Spleen (tissue), 11 donors: ENCODE measurements around the gene AK1. TPM values are rescaled to one million over a fixed set of nuclear protein-coding genes. Genes with fewer than 3 reads are reported as not detected.
"Not testable (repeated sequence)": the region's sequence is repeated elsewhere in the genome, so short reads cannot be mapped to it uniquely, and the experiment has no call there.

ENCODE experiments used
- DNase-seq: peaks from one replicate; pipeline ENCODE4 v3.0.0-alpha.2; 2020
- H3K27ac ChIP-seq, 8 donors: fragments of 200-600 bp; sonication (generic) in 7 of 8; 1 replicate in 4 of 8; 2 replicates in 4 of 8; pipeline versions ENCODE4 v1.5.0 to v1.8.0; 2016 to 2021; ENCODE audit warnings: inconsistent platforms in 4 of 8, mild to moderate bottlenecking in 4 of 8, moderate library complexity in 1 of 8
- H3K27me3 ChIP-seq, 7 donors: fragments of 200-600 bp; sonication (generic) in 6 of 7; replicated peaks in 1 of 7; 1 replicate in 4 of 7; 2 replicates in 3 of 7; pipeline versions ENCODE4 v1.5.0 to v1.8.0; 2016 to 2021; ENCODE audit warnings: inconsistent platforms in 3 of 7, mild to moderate bottlenecking in 1 of 7
- H3K36me3 ChIP-seq, 6 donors: fragments of 200-600 bp; sonication (generic) in 5 of 6; 1 replicate in 4 of 6; 2 replicates in 2 of 6; pipeline versions ENCODE4 v1.5.0 to v1.8.0; 2016 to 2021; ENCODE audit warnings: inconsistent platforms in 2 of 6
- H3K4me1 ChIP-seq, 6 donors: fragments of 200-600 bp; sonication (generic) in 5 of 6; 1 replicate in 3 of 6; 2 replicates in 3 of 6; pipeline versions ENCODE4 v1.5.0 to v1.8.0; 2016 to 2021; ENCODE audit warnings: inconsistent platforms in 3 of 6
- H3K4me3 ChIP-seq, 8 donors: fragments of 200-600 bp; sonication (generic) in 7 of 8; 1 replicate in 4 of 8; 2 replicates in 4 of 8; pipeline versions ENCODE4 v1.5.0 to v1.8.0; 2016 to 2021; ENCODE audit warnings: inconsistent platforms in 4 of 8, mild to moderate bottlenecking in 4 of 8, moderate library complexity in 2 of 8
- H3K9me3 ChIP-seq, 8 donors: fragments of 200-600 bp; sonication (generic) in 7 of 8; 1 replicate in 4 of 8; 2 replicates in 4 of 8; pipeline versions ENCODE4 v1.5.0 to v1.8.0; 2016 to 2021; ENCODE audit warnings: inconsistent platforms in 4 of 8
- POLR2A ChIP-seq, 3 donors: fragments of 450-650 bp; IDR thresholded peaks; one replicate each; pipeline ENCODE4 v1.5.1; 2017; ENCODE audit warnings: antibody characterized with exemption in 3 of 3, mild to moderate bottlenecking in 1 of 3
- POLR2AphosphoS5 ChIP-seq, 3 donors: sonication (generic); formaldehyde crosslinking; IDR thresholded peaks; one replicate each; pipeline ENCODE4 v1.5.1; 2017; ENCODE audit warnings: antibody characterized with exemption in 3 of 3
- WGBS, 5 donors: extraction: QIAGEN DNeasy Blood & Tissue Kit in 3 of 5; methylation state at CpG; one replicate each; pipeline versions ENCODE4 v1.1.5 to v1.1.7; 2013 to 2018; 5-methylcytosine and 5-hydroxymethylcytosine counted together
- intact Hi-C: fragments of 100-400 bp; cut with DNase I; formaldehyde crosslinking; loops from one replicate; pipeline ENCODE4 v1.15.0; 2023; ENCODE audit warnings: low total_unique reads
- polyA plus RNA-seq, 3 donors: library from polyadenylated mRNA; stranded (reverse); fragments of 200-250 nt; gene quantifications; one replicate each; pipeline ENCODE4 v1.2.1, GENCODE V29; 2013
- total RNA-seq, 7 donors: library from RNA; depleted of rRNA in 3 of 7; stranded (reverse); fragments of >200 nt in 3 of 7; fragmentation: NEBNext Ultra II Directional in 4 of 7; extraction: Animal tissue kit (Norgen Biotek cat#: 25700) in 4 of 7; gene quantifications; one replicate each; pipeline versions ENCODE4 v1.1.0 to v1.2.1, GENCODE V29; 2016 to 2021
- TF ChIP-seq, protein P1 (sequence below), 11 experiments: fragments of 200-600 bp in 7 of 11; fragments of 450-650 bp in 4 of 11; sonication (generic) in 4 of 11; IDR thresholded peaks in 8 of 11; conservative IDR thresholded peaks in 3 of 11; 1 replicate in 7 of 11; 2 replicates in 4 of 11; pipeline versions ENCODE4 v1.4.0 to v1.8.0; 2016 to 2021; ENCODE audit warnings: antibody characterized with exemption in 11 of 11, inconsistent platforms in 4 of 11, mild to moderate bottlenecking in 1 of 11
- donor health status: healthy with polysubstance abuse.
- donor health status: DM: no; HTN: no; CAD: no; lungs with moderate emphysema.
- donor health status: DM: no; HTN: no; CAD: no.
- donor health status: Bipolar disorder and iron deficiency.
- donor health status: healthy.
- donor health status: DM: no; HTN: no; CAD: no.
- donor health status: DM: yes; HTN: yes; CAD: no.

The AK1 gene
- total and polyA plus RNA-seq, 10 donors: 41.3 to 97.9 (median 62.3) TPM

DNA sequence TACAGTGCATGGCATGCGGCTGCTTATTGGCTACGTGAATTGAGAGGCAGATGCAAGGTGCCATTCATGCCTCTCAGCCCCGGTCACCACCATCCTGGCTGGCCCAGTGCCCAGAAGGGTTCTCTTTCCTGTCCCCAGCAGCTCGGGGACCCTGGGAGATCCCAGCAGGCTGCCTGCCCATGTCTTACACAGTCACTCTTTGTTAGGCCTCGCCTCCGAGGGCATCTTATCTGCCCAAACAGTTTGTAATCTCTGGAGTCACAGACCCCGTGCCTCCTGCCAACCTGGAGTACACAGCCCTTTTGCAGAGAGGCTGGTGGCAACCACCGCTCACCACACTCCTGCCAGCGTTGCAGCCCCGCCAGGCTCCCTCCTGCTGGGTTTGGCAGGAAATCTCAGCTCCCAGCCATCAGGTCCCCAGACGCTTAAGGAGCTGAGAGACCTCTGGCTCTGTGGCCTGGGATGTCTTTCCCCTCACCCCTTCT, 7.0 kb upstream of the AK1 start:
- DNase-seq: peak; percentile 68
- H3K27ac ChIP-seq: peak overlapping the region in 4 of 8 donors; percentile 13 to 51 (median 44)
- H3K36me3 ChIP-seq: peaks cover 0 to 66% (median 39%) of the 10 kb centered on the region in 6 donors
- intact Hi-C loops: no loop called here
- TF ChIP-seq POLR2AphosphoS5 (IDR thresholded peaks at IDR 0.05) (peak in 2 of 3 donors; percentile 6 to 52), POLR2A (IDR thresholded peaks at IDR 0.05) (no peak)
- TF ChIP-seq, protein P1, sequence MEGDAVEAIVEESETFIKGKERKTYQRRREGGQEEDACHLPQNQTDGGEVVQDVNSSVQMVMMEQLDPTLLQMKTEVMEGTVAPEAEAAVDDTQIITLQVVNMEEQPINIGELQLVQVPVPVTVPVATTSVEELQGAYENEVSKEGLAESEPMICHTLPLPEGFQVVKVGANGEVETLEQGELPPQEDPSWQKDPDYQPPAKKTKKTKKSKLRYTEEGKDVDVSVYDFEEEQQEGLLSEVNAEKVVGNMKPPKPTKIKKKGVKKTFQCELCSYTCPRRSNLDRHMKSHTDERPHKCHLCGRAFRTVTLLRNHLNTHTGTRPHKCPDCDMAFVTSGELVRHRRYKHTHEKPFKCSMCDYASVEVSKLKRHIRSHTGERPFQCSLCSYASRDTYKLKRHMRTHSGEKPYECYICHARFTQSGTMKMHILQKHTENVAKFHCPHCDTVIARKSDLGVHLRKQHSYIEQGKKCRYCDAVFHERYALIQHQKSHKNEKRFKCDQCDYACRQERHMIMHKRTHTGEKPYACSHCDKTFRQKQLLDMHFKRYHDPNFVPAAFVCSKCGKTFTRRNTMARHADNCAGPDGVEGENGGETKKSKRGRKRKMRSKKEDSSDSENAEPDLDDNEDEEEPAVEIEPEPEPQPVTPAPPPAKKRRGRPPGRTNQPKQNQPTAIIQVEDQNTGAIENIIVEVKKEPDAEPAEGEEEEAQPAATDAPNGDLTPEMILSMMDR (IDR thresholded peaks at IDR 0.05 in 8 of 11, conservative IDR thresholded peaks at IDR 0.05 in 3 of 11): no peak
- H3K9me3 ChIP-seq: no peaks in the 10 kb centered on the region
- peaks cover 0 to 64% (median 29%) of the 10 kb centered on the region in 6 donors for H3K4me1 ChIP-seq
- no peak overlapping the region for H3K4me3 ChIP-seq
- no peaks in the 10 kb centered on the region for H3K27me3 ChIP-seq
- WGBS, 5 donors: 29 to 46% (median 35%) methylated on average over 8 to 11 of the region's 11 CpGs

DNA sequence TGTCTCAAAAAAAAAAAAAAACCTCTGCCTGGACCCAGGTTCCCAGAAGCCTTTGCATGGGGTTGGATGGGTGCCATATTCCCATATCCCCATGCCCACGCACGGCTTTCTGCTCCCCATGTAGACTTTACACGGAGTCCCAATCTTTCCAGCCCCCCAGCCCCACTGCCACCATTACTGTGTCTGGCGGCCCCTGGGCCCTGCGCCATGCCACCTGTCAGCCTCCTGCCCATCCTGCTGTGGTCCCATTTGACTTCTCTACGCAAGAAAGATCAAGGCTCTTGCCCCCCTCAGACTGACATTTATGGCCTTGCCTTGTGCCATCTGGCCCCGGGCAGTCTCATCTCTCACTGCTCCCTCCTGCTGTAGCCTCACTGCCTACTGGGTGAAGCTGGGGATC, 6.5 kb upstream of the AK1 start:
- Histone ChIP-seq H3K4me3 (no peak overlapping the region), H3K4me1 (peaks cover 0 to 67% (median 29%) of the 10 kb centered on the region in 6 donors), H3K36me3 (peaks cover 0 to 61% (median 39%) of the 10 kb centered on the region in 6 donors), H3K27ac (peak overlapping the region in 3 of 8 donors; percentile 38 to 51 (median 51)), H3K27me3 (no peaks in the 10 kb centered on the region), H3K9me3 (no peaks in the 10 kb centered on the region)
- TF ChIP-seq, protein P1 (IDR thresholded peaks at IDR 0.05 in 8 of 11, conservative IDR thresholded peaks at IDR 0.05 in 3 of 11): no peak
- no peak for TF ChIP-seq POLR2AphosphoS5 (IDR thresholded peaks at IDR 0.05)
- no peak for TF ChIP-seq POLR2A (IDR thresholded peaks at IDR 0.05)
- intact Hi-C loops: no loop called here
- no peak for DNase-seq
- 70 to 83% (median 78%) methylated on average over 6 to 7 of the region's 7 CpGs for WGBS, 5 donors

DNA sequence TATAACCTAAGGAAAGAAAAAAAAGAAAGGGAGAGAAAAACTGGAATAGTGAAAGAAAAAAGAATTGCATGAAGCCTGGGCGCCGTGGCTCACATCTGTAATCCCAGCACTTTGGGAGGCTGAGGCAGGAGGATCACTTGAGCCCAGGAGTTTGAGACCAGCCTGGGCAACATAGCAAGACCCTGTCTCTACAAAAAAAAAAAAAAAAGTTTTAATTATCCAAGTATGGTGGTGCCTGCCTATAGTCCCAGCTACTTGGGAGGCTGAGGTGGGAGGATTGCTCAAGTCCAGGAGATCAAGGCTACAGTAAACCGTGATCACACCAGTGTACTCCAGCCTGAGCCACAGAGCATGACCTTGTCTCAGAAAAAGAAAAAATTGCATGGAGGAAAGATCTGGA, 4.2 kb upstream of the AK1 start:
- H3K9me3 ChIP-seq, intact Hi-C loops, H3K4me3 ChIP-seq, DNase-seq: not testable (repeated sequence)
- Histone ChIP-seq H3K27ac (peak overlapping the region in 1 of 8 donors; percentile 34), H3K4me1 (peaks cover 8 to 84% (median 47%) of the 10 kb centered on the region in 6 donors), H3K27me3 (peaks cover 0 to 17% (median 4%) of the 10 kb centered on the region in 7 donors), H3K36me3 (peaks cover 0 to 39% (median 17%) of the 10 kb centered on the region in 6 donors)
- 74 to 90% (median 86%) methylated on average over 3 of the region's 3 CpGs for WGBS, 5 donors

DNA sequence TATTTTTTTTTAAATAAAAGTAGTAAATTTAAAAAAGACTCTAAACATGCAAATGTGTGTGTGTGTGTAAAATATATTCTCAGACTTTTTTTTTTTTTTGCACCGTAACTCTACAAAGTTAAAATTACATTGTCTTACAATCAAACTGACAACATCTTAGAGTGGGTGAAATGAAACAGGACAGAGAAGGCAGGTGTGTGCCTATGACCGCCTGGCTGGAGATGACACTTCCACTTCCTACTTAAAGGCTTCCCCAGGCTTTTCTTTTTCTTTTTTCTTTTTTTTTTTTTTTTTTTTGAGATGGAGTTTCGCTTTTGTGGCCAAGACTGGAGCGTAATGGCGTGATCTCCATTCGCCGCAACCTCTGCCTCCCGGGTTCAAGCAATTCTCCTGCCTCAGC, 2.7 kb upstream of the AK1 start:
- no peak for TF ChIP-seq POLR2AphosphoS5 (IDR thresholded peaks at IDR 0.05)
- TF ChIP-seq, protein P1 (IDR thresholded peaks at IDR 0.05 in 8 of 11, conservative IDR thresholded peaks at IDR 0.05 in 3 of 11): no peak
- TF ChIP-seq POLR2A (IDR thresholded peaks at IDR 0.05): no peak

More for the DNA sequence above, 2.7 kb upstream of the AK1 start:
- intact Hi-C loops: no loop called here
- Histone ChIP-seq H3K9me3 (no peaks in the 10 kb centered on the region), H3K27me3 (peaks cover 0 to 17% (median 4%) of the 10 kb centered on the region in 7 donors), H3K36me3 (peaks cover 0 to 23% (median 3%) of the 10 kb centered on the region in 6 donors), H3K27ac (no peak overlapping the region), H3K4me3 (no peak overlapping the region), H3K4me1 (peaks cover 9 to 85% (median 53%) of the 10 kb centered on the region in 6 donors)
- WGBS, 5 donors: 59 to 70% (median 67%) methylated on average over 8 of the region's 8 CpGs
- no peak for DNase-seq
